NK-92 (cell line): ENCODE data around the gene PTPRK.

Experiments
- DNase-seq: peaks from one replicate; lab custom pipeline; 2025; ENCODE audit not compliant: unreplicated experiment; lab: John Stamatoyannopoulos, UW

The PTPRK gene

GRCh38 chr6:128305228-128305627 lies 215.2 kb downstream of the PTPRK start:
- no peak for DNase-seq

GRCh38 chr6:128303870-128304269 lies 216.5 kb downstream of the PTPRK start:
- no peak for DNase-seq

- no peak for DNase-seq
Observed at GRCh38 chr6:128302942-128303341, 217.5 kb downstream of the PTPRK start.

- no peak for DNase-seq
Observed at GRCh38 chr6:128295670-128296069, 224.7 kb downstream of the PTPRK start.

GRCh38 chr6:128290221-128290620 lies 230.2 kb downstream of the PTPRK start:
- no peak for DNase-seq

GRCh38 chr6:128284128-128284527 lies 236.3 kb downstream of the PTPRK start:
- DNase-seq: no peak

- no peak for DNase-seq
Observed at GRCh38 chr6:128282961-128283360, 237.4 kb downstream of the PTPRK start.

GRCh38 chr6:128280960-128281359 lies 239.4 kb downstream of the PTPRK start:
- no peak for DNase-seq

GRCh38 chr6:128280066-128280465 lies 240.3 kb downstream of the PTPRK start:
- DNase-seq: no peak

- no peak for DNase-seq
Observed at GRCh38 chr6:128278836-128279235, 241.6 kb downstream of the PTPRK start.

- DNase-seq: no peak
Observed at GRCh38 chr6:128277379-128277778, 243.0 kb downstream of the PTPRK start.

GRCh38 chr6:128276311-128276710 lies 244.1 kb downstream of the PTPRK start:
- no peak for DNase-seq

- DNase-seq: no peak
Observed at GRCh38 chr6:128275681-128276080, 244.7 kb downstream of the PTPRK start.

GRCh38 chr6:128275030-128275429 lies 245.4 kb downstream of the PTPRK start:
- no peak for DNase-seq

- DNase-seq: no peak
Observed at GRCh38 chr6:128271527-128271926, 248.9 kb downstream of the PTPRK start.

- DNase-seq: no peak
Observed at GRCh38 chr6:128271011-128271410, 249.4 kb downstream of the PTPRK start.

- no peak for DNase-seq
Observed at GRCh38 chr6:128266946-128267345, 253.5 kb downstream of the PTPRK start.

- no peak for DNase-seq
Observed at GRCh38 chr6:128265706-128266105, 254.7 kb downstream of the PTPRK start.

GRCh38 chr6:128259730-128260685 lies 260.4 kb downstream of the PTPRK start:
- no peak for DNase-seq

- no peak for DNase-seq
Observed at GRCh38 chr6:128259029-128259724, 261.2 kb downstream of the PTPRK start.

GRCh38 chr6:128256095-128256494 lies 264.3 kb downstream of the PTPRK start:
- DNase-seq: no peak
